HG02852 (cell line): ENCODE results near the gene KCTD20.

Experiments
- ATAC-seq: cut with Tn5 transposase; IDR thresholded peaks from one replicate; pipeline ENCODE4 v1.9.1; 2021; ENCODE audit warnings: mild to moderate bottlenecking, moderate library complexity; ENCODE audit not compliant: unreplicated experiment

Gene KCTD20

GRCh38 chr6:36492092-36492491, 49.3 kb downstream of the KCTD20 start:
- ATAC-seq, result no peak

GRCh38 chr6:36492621-36493020, 49.8 kb downstream of the KCTD20 start:
- no peak for ATAC-seq

- no peak for ATAC-seq
Measured at GRCh38 chr6:36493319-36493718, 50.5 kb downstream of the KCTD20 start.

GRCh38 chr6:36493859-36494258, 51.1 kb downstream of the KCTD20 start:
- ATAC-seq, result no peak

- ATAC-seq, result no peak
Measured at GRCh38 chr6:36495086-36495485, 52.3 kb downstream of the KCTD20 start.

- ATAC-seq, result no peak
Measured at GRCh38 chr6:36499918-36500317, 57.1 kb downstream of the KCTD20 start.

- no peak for ATAC-seq
Measured at GRCh38 chr6:36501686-36502085, 58.9 kb downstream of the KCTD20 start.

- ATAC-seq, result no peak
Measured at GRCh38 chr6:36504181-36504580, 61.4 kb downstream of the KCTD20 start.

GRCh38 chr6:36504982-36505381, 62.2 kb downstream of the KCTD20 start:
- no peak for ATAC-seq

- ATAC-seq, result no peak
Measured at GRCh38 chr6:36505744-36506534, 63.1 kb downstream of the KCTD20 start.

GRCh38 chr6:36506611-36507010, 63.8 kb downstream of the KCTD20 start:
- no peak for ATAC-seq

- ATAC-seq, result no peak
Measured at GRCh38 chr6:36508532-36508931, 65.7 kb downstream of the KCTD20 start.

GRCh38 chr6:36510365-36510764, 67.6 kb downstream of the KCTD20 start:
- no peak for ATAC-seq

- ATAC-seq, result no peak
Measured at GRCh38 chr6:36514554-36515456, 72.0 kb downstream of the KCTD20 start.

- no peak for ATAC-seq
Measured at GRCh38 chr6:36515844-36516243, 73.0 kb downstream of the KCTD20 start.

GRCh38 chr6:36516559-36516958, 73.8 kb downstream of the KCTD20 start:
- ATAC-seq, result no peak

- ATAC-seq, result no peak
Measured at GRCh38 chr6:36516988-36517387, 74.2 kb downstream of the KCTD20 start.

GRCh38 chr6:36517408-36517807, 74.6 kb downstream of the KCTD20 start:
- ATAC-seq, result no peak

- ATAC-seq, result no peak
Measured at GRCh38 chr6:36519352-36519751, 76.6 kb downstream of the KCTD20 start.

- no peak for ATAC-seq
Measured at GRCh38 chr6:36523451-36523850, 80.7 kb downstream of the KCTD20 start.

GRCh38 chr6:36523936-36524499, 81.2 kb downstream of the KCTD20 start:
- no peak for ATAC-seq

- no peak for ATAC-seq
Measured at GRCh38 chr6:36524871-36525270, 82.1 kb downstream of the KCTD20 start.
